Measurements from ENCODE around the gene PRPS1. TPM values are rescaled to one million over a fixed set of nuclear protein-coding genes. Genes with fewer than 3 reads are reported as not detected.

PRPS1 gene
- total RNA-seq, 1 donor from 2014 or later = 31.8 TPM

GRCh38 chrX:107675823-107676555, 47.7 kb downstream of the PRPS1 start:
- H3K27ac Mint-ChIP-seq (ENCODE audit: unreplicated experiment) = peak overlapping the region; percentile 93
- TF ChIP-seq CTCF (IDR thresholded peaks at IDR 0.05; ENCODE audit: partially characterized antibody, unreplicated experiment) = no peak
- no peak for DNase-seq
- peaks cover 14% of the 10 kb centered on the region for H3K4me1 Mint-ChIP-seq (ENCODE audit: low read depth, unreplicated experiment)
- H3K27me3 Mint-ChIP-seq (ENCODE audit: unreplicated experiment) = peaks cover 13% of the 10 kb centered on the region
- peak overlapping the region; percentile 77 for H3K4me3 Mint-ChIP-seq (ENCODE audit: unreplicated experiment)
- no peaks in the 10 kb centered on the region for H3K9me3 Mint-ChIP-seq (ENCODE audit: unreplicated experiment)
- H3K36me3 Mint-ChIP-seq (ENCODE audit: unreplicated experiment) = no peaks in the 10 kb centered on the region

GRCh38 chrX:107676559-107677378, 48.5 kb downstream of the PRPS1 start:
- peaks cover 13% of the 10 kb centered on the region for H3K27me3 Mint-ChIP-seq (ENCODE audit: unreplicated experiment)

GRCh38 chrX:107677501-107677901, 49.2 kb downstream of the PRPS1 start:
- Mint-ChIP-seq H3K9me3 (ENCODE audit: unreplicated experiment) (no peaks in the 10 kb centered on the region), H3K27me3 (ENCODE audit: unreplicated experiment) (peaks cover 15% of the 10 kb centered on the region), H3K4me1 (ENCODE audit: low read depth, unreplicated experiment) (peaks cover 16% of the 10 kb centered on the region), H3K36me3 (ENCODE audit: unreplicated experiment) (no peaks in the 10 kb centered on the region), H3K4me3 (ENCODE audit: unreplicated experiment) (no peak overlapping the region), H3K27ac (ENCODE audit: unreplicated experiment) (no peak overlapping the region)
- DNase-seq = peak; percentile 26
- no peak for TF ChIP-seq CTCF (IDR thresholded peaks at IDR 0.05; ENCODE audit: partially characterized antibody, unreplicated experiment)

More at GRCh38 chrX:107676559-107677378, 48.5 kb downstream of the PRPS1 start:
- Mint-ChIP-seq H3K4me3 (ENCODE audit: unreplicated experiment) (peak overlapping the region; percentile 69), H3K9me3 (ENCODE audit: unreplicated experiment) (no peaks in the 10 kb centered on the region), H3K27ac (ENCODE audit: unreplicated experiment) (peak overlapping the region; percentile 52), H3K36me3 (ENCODE audit: unreplicated experiment) (no peaks in the 10 kb centered on the region), H3K4me1 (ENCODE audit: low read depth, unreplicated experiment) (peaks cover 14% of the 10 kb centered on the region)
- peak; percentile 45 for DNase-seq
- no peak for TF ChIP-seq CTCF (IDR thresholded peaks at IDR 0.05; ENCODE audit: partially characterized antibody, unreplicated experiment)

GRCh38 chrX:107677909-107678308, 49.6 kb downstream of the PRPS1 start:
- H3K36me3 Mint-ChIP-seq (ENCODE audit: unreplicated experiment) = no peaks in the 10 kb centered on the region
- no peak overlapping the region for H3K4me3 Mint-ChIP-seq (ENCODE audit: unreplicated experiment)
- no peaks in the 10 kb centered on the region for H3K9me3 Mint-ChIP-seq (ENCODE audit: unreplicated experiment)
- H3K27ac Mint-ChIP-seq (ENCODE audit: unreplicated experiment) = no peak overlapping the region
- no peak for DNase-seq
- TF ChIP-seq CTCF (IDR thresholded peaks at IDR 0.05; ENCODE audit: partially characterized antibody, unreplicated experiment) = no peak
- H3K27me3 Mint-ChIP-seq (ENCODE audit: unreplicated experiment) = peaks cover 15% of the 10 kb centered on the region
- peaks cover 18% of the 10 kb centered on the region for H3K4me1 Mint-ChIP-seq (ENCODE audit: low read depth, unreplicated experiment)

Measured in glutamatergic neuron (in vitro differentiated cells).